B cell (primary cell): Measurements from ENCODE around the gene GPX8. TPM values are rescaled to one million over a fixed set of nuclear protein-coding genes. Genes with fewer than 3 reads are reported as not detected.

Experiments
- ATAC-seq: fragments of 200-7000 bp; cut with Tn5 transposase; one replicate; pipeline ENCODE4 v1.10.0; 2021; ENCODE audit warnings: low read depth, mild to moderate bottlenecking, moderate number of reproducible peaks, moderate library complexity
- CTCF ChIA-PET: fragments of 350-600 bp; sonication (Branson Sonifier 250); formaldehyde crosslinking; loops from one replicate; lab custom pipeline; 2021; ENCODE audit warnings: antibody characterized with exemption, inconsistent platforms; lab: Charles Lee
- POLR2A ChIA-PET: fragments of 350-600 bp; sonication (Branson Sonifier 250); formaldehyde crosslinking; loops from one replicate; lab custom pipeline; 2021; ENCODE audit warnings: antibody characterized with exemption; lab: Charles Lee
- DNase-seq: peaks from one replicate; pipeline ENCODE4 v3.0.0; 2013
- H2AFZ ChIP-seq: 2 replicates; pipeline ENCODE4 v1.6.1; 2012; ENCODE audit warnings: mild to moderate bottlenecking, low read depth, low read length; ENCODE audit not compliant: insufficient read depth, poor library complexity, severe bottlenecking
- H3K27ac ChIP-seq, 2 donors: 1 replicate in 1 of 2; 2 replicates in 1 of 2; pipeline ENCODE4 v1.5.1; 2012 to 2013; ENCODE audit warnings: low read length in 2 of 2, mild to moderate bottlenecking in 2 of 2, moderate library complexity in 1 of 2
- H3K27me3 ChIP-seq, 4 experiments: fragments of 200-600 bp in 1 of 4; sonication (generic) in 1 of 4; replicated peaks in 1 of 4; 1 replicate in 2 of 4; 2 replicates in 2 of 4; pipeline versions ENCODE4 v1.6.1 to v1.7.0; 2013 to 2016; ENCODE audit warnings: low read length in 3 of 4, mild to moderate bottlenecking in 2 of 4, mixed read lengths in 1 of 4, moderate library complexity in 1 of 4; ENCODE audit not compliant: insufficient read depth in 4 of 4, control insufficient read depth in 3 of 4; ENCODE audit errors: control extremely low read depth in 1 of 4
- H3K36me3 ChIP-seq, 2 experiments: replicated peaks in 1 of 2; 1 replicate in 1 of 2; 2 replicates in 1 of 2; pipeline versions ENCODE4 v1.6.1 to v1.7.1; 2013; ENCODE audit warnings: low read length in 1 of 2; ENCODE audit not compliant: insufficient read depth in 2 of 2, control insufficient read depth in 1 of 2; ENCODE audit errors: control extremely low read depth in 1 of 2, extremely low read depth in 1 of 2
- H3K4me1 ChIP-seq, 2 donors: fragments of 200-600 bp in 1 of 2; sonication (generic) in 1 of 2; 1 replicate in 1 of 2; 2 replicates in 1 of 2; pipeline versions ENCODE4 v1.5.1 to v1.6.1; 2013 to 2017; ENCODE audit warnings: low read length in 2 of 2; ENCODE audit not compliant: control insufficient read depth in 2 of 2, insufficient read depth in 2 of 2
- H3K4me2 ChIP-seq: replicated peaks from 2 replicates; pipeline ENCODE3; 2012; ENCODE audit warnings: mild to moderate bottlenecking, low read depth, low read length; ENCODE audit not compliant: poor library complexity, severe bottlenecking
- H3K4me3 ChIP-seq, 5 experiments: fragments of 200-600 bp in 1 of 5; sonication (generic) in 1 of 5; 1 replicate in 3 of 5; 2 replicates in 2 of 5; pipeline versions ENCODE4 v1.5.1 to v1.7.0; 2011 to 2016; ENCODE audit warnings: low read length in 4 of 5, mild to moderate bottlenecking in 4 of 5, low read depth in 2 of 5, control low read depth in 1 of 5, moderate library complexity in 1 of 5; ENCODE audit not compliant: insufficient read depth in 1 of 5; ENCODE audit errors: control extremely low read depth in 1 of 5, extremely low read depth in 1 of 5
- H3K79me2 ChIP-seq: fragments of 200-600 bp; sonication (generic); one replicate; pipeline ENCODE4 v1.6.0; 2016; ENCODE audit warnings: low read length; ENCODE audit not compliant: control insufficient read depth, insufficient read depth
- H3K9ac ChIP-seq: fragments of 200-600 bp; sonication (generic); 2 replicates; pipeline ENCODE4 v1.6.1; 2017; ENCODE audit warnings: mild to moderate bottlenecking, low read length, moderate library complexity
- H3K9me3 ChIP-seq, 3 donors: one replicate each; pipeline versions ENCODE4 v1.6.1 to v1.7.1; 2013; ENCODE audit warnings: low read length in 2 of 3; ENCODE audit not compliant: control insufficient read depth in 2 of 3, insufficient read depth in 1 of 3; ENCODE audit errors: control extremely low read depth in 1 of 3
- H4K20me1 ChIP-seq: 2 replicates; pipeline ENCODE4 v1.6.0; 2012; ENCODE audit warnings: mild to moderate bottlenecking, low read length; ENCODE audit not compliant: insufficient read depth, control insufficient read depth, poor library complexity, severe bottlenecking
- H3K27ac Mint-ChIP-seq: one replicate; pipeline ENCODE4 v1.8.0; 2021; ENCODE audit warnings: mixed read lengths
- H3K27me3 Mint-ChIP-seq: one replicate; pipeline ENCODE4 v1.8.0; 2021; ENCODE audit warnings: mixed read lengths
- H3K4me1 Mint-ChIP-seq: one replicate; pipeline ENCODE4 v1.8.0; 2021; ENCODE audit warnings: mixed read lengths
- H3K4me3 Mint-ChIP-seq: one replicate; pipeline ENCODE4 v1.8.0; 2021; ENCODE audit warnings: mixed read lengths
- H3K9me3 Mint-ChIP-seq: one replicate; pipeline ENCODE4 v1.8.0; 2022; ENCODE audit warnings: mixed read lengths; ENCODE audit not compliant: insufficient read depth
- EZH2 ChIP-seq: IDR thresholded peaks from 2 replicates; pipeline ENCODE4 v1.6.1; 2012; ENCODE audit warnings: borderline replicate concordance, low read depth, mild to moderate bottlenecking, moderate library complexity, low read length; ENCODE audit not compliant: insufficient read depth, poor library complexity, severe bottlenecking
- WGBS: methylation state at CpG from one replicate; pipeline ENCODE4 v1.1.5; 2013; ENCODE audit warnings: missing lambda C conversion rate; ENCODE audit not compliant: insufficient coverage; 5-methylcytosine and 5-hydroxymethylcytosine counted together
- intact Hi-C: fragments of 100-400 bp; cut with micrococcal nuclease; formaldehyde crosslinking; loops from one replicate; pipeline ENCODE4 v1.10.0; 2022
- polyA plus RNA-seq: library from polyadenylated mRNA; depleted of rRNA; stranded (reverse); fragments of >200 nt; gene quantifications from 2 replicates; pipeline ENCODE4 v1.2.3, GENCODE V29; 2012
- total RNA-seq, 2 donors: library from RNA; stranded (reverse); fragments of 120-200 nt in 1 of 2; gene quantifications; 1 replicate in 1 of 2; 2 replicates in 1 of 2; pipeline versions ENCODE4 v1.2.3 to v1.2.4, GENCODE V29; 2013 to 2022
- TF ChIP-seq, protein P1 (sequence below): fragments of 200-600 bp; IDR thresholded peaks from one replicate; pipeline ENCODE4 v1.8.0; 2022; ENCODE audit warnings: antibody characterized with exemption, mild to moderate bottlenecking

The GPX8 gene
- total and polyA plus RNA-seq, 2 donors (not counting 1 experiment from before 2014, with no cell fraction given) = not detected

DNA sequence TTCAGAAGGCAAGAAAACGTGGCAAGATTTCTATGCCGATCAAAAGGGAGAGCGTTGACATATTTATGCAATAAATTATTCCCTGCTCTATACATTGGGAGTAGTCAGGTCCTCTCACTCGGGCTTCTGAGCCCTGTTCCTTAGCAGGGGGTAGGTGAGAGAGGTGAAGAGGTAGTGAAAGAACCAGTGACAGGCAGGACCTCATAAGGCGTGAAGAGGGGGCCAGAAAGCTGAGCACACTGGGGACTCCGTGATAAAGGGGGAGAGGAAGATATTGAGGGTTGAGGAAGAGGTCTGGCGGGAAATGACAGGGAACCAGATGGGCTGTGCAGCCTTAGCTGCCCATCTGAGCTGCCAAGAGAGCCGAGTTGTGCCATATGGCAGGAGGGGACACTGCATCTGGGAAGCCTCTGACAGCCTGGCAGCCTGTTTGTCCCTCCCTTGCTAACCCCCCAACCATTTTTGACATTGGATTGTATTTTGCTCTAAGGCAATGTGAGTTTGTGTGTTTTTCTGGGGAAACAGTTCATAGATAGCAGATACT is 13.8 kb downstream of the GPX8 start:
- ChIA-PET POLR2A (interaction anchor here (0.6 kb wide), 1 partner anchor 862 kb away, joined by 4 read pairs; no protein-coding TSS in a partner anchor), CTCF (interaction anchor here (1.0 to 1.3 kb wide), 2 partner anchors 59 to 521 kb away, joined by 4 to 5 read pairs; partner anchors contain the start of gene CCNO)
- Mint-ChIP-seq H3K4me1 (peaks cover 34% of the 10 kb centered on the region), H3K9me3 (peaks cover 2% of the 10 kb centered on the region), H3K4me3 (peak overlapping the region; percentile 90), H3K27me3 (peaks cover 55% of the 10 kb centered on the region), H3K27ac (peak overlapping the region; percentile 32)
- H3K9ac ChIP-seq = peak overlapping the region; percentile 75
- H3K4me3 ChIP-seq = peak overlapping the region; percentile 38 to 73 (median 57)
- peak overlapping the region; percentile 99 for H3K4me2 ChIP-seq
- H4K20me1 ChIP-seq = no peaks in the 10 kb centered on the region
- DNase-seq (no peak), ATAC-seq (no peak)
- H3K36me3 ChIP-seq = no peaks in the 10 kb centered on the region
- H3K4me1 ChIP-seq = peaks cover 33 to 37% of the 10 kb centered on the region in 2 donors
- H3K27me3 ChIP-seq = peaks cover 3 to 57% (median 51%) of the 10 kb centered on the region in 4 experiments
- intact Hi-C loops = loop anchor here (1.0 to 5.0 kb wide), 6 partner anchors 59 to 1027 kb away; partner anchors contain the start of genes ARL15, CCNO, DHX29 and IL6ST
- H3K79me2 ChIP-seq = no peaks in the 10 kb centered on the region
- peaks cover 0 to 12% (median 5%) of the 10 kb centered on the region in 3 donors for H3K9me3 ChIP-seq
- WGBS = 6% methylated on average over 5 of the region's 8 CpGs
- no peak overlapping the region for H3K27ac ChIP-seq
- H2AFZ ChIP-seq = peak overlapping the region; percentile 69
- TF ChIP-seq, protein P1, sequence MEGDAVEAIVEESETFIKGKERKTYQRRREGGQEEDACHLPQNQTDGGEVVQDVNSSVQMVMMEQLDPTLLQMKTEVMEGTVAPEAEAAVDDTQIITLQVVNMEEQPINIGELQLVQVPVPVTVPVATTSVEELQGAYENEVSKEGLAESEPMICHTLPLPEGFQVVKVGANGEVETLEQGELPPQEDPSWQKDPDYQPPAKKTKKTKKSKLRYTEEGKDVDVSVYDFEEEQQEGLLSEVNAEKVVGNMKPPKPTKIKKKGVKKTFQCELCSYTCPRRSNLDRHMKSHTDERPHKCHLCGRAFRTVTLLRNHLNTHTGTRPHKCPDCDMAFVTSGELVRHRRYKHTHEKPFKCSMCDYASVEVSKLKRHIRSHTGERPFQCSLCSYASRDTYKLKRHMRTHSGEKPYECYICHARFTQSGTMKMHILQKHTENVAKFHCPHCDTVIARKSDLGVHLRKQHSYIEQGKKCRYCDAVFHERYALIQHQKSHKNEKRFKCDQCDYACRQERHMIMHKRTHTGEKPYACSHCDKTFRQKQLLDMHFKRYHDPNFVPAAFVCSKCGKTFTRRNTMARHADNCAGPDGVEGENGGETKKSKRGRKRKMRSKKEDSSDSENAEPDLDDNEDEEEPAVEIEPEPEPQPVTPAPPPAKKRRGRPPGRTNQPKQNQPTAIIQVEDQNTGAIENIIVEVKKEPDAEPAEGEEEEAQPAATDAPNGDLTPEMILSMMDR = no peak

DNA sequence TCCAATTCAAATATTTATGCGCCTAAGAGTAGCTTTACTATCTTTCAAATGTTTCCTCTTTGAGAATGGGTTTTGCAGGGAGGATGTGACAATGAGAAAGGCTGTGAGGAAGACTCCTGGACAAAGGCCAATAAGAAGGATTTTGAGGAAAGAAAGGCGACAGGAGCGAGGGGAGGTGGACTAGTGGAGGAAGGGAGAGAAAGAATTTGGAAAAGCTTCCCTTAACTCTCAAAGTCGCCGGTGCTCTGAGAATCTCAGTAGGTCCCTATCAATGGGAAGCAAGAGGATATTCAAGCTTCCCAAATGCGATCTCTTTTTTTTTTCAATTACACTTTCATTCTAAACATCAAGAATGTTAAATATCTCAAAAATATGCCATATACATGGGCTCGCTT is 15.8 kb downstream of the GPX8 start:
- Mint-ChIP-seq H3K27ac (no peak overlapping the region), H3K4me1 (peaks cover 34% of the 10 kb centered on the region), H3K27me3 (peaks cover 55% of the 10 kb centered on the region), H3K4me3 (peak overlapping the region; percentile 64), H3K9me3 (peaks cover 2% of the 10 kb centered on the region)
- Histone ChIP-seq H3K4me2 (peak overlapping the region; percentile 73), H4K20me1 (no peaks in the 10 kb centered on the region), H3K27ac (no peak overlapping the region), H3K9ac (peak overlapping the region; percentile 40), H3K9me3 (peaks cover 0 to 12% (median 5%) of the 10 kb centered on the region in 3 donors), H3K27me3 (peaks cover 3 to 70% (median 58%) of the 10 kb centered on the region in 4 experiments), H3K4me3 (peak overlapping the region in 1 of 5 experiments; percentile 45), H2AFZ (no peak overlapping the region), H3K4me1 (peaks cover 33 to 37% of the 10 kb centered on the region in 2 donors), H3K79me2 (no peaks in the 10 kb centered on the region), H3K36me3 (no peaks in the 10 kb centered on the region)
- ChIA-PET POLR2A (no interaction called here), CTCF (interaction anchor here (1.6 kb wide), 1 partner anchor 59 kb away, joined by 3 read pairs; no protein-coding TSS in a partner anchor)
- TF ChIP-seq, protein P1 = no peak
- peak; percentile 0 for TF ChIP-seq EZH2
- intact Hi-C loops = no loop called here
- WGBS = 13% methylated on average over 6 of the region's 7 CpGs
- ATAC-seq (no peak), DNase-seq (no peak)
